IPS-NIHi11 (cell line): ENCODE results near the gene RNF5.
A peak's percentile ranks its signal among the peaks of the same experiment; 100 is the strongest.
"Not testable (repeated sequence)": the region's sequence is repeated elsewhere in the genome, so short reads cannot be mapped to it uniquely, and the experiment has no call there.

Experiments used
- DNase-seq: peaks from one replicate; pipeline ENCODE4 v3.0.0; 2012; ENCODE audit warnings: mixed read lengths, low spot score

The RNF5 gene

GRCh38 chr6:32177788-32178546, at the start of gene RNF5:
TSS of gene RNF5 (plus strand) at chr6:32178405. CDS start at chr6:32178512, 107 bp downstream.
- DNase-seq = peak; percentile 90

- no peak for DNase-seq
Measured at GRCh38 chr6:32128751-32129296, 49.4 kb upstream of the RNF5 start.

GRCh38 chr6:32129297-32130088, 48.7 kb upstream of the RNF5 start:
- no peak for DNase-seq

- no peak for DNase-seq
Measured at GRCh38 chr6:32131439-32131948, 46.7 kb upstream of the RNF5 start.

GRCh38 chr6:32132110-32132509, 46.1 kb upstream of the RNF5 start:
- DNase-seq = no peak

GRCh38 chr6:32133786-32134185, 44.4 kb upstream of the RNF5 start:
- DNase-seq = no peak

- DNase-seq = no peak
Measured at GRCh38 chr6:32137454-32137853, 40.8 kb upstream of the RNF5 start.

GRCh38 chr6:32139590-32139989, 38.6 kb upstream of the RNF5 start:
- no peak for DNase-seq

- DNase-seq = no peak
Measured at GRCh38 chr6:32140420-32141046, 37.7 kb upstream of the RNF5 start.

GRCh38 chr6:32144238-32144637, 34.0 kb upstream of the RNF5 start:
- not testable (repeated sequence) for DNase-seq

GRCh38 chr6:32146287-32146686, 31.9 kb upstream of the RNF5 start:
- no peak for DNase-seq

- no peak for DNase-seq
Measured at GRCh38 chr6:32146687-32147086, 31.5 kb upstream of the RNF5 start.

- no peak for DNase-seq
Measured at GRCh38 chr6:32147401-32148132, 30.6 kb upstream of the RNF5 start.

- DNase-seq = peak; percentile 77
Measured at GRCh38 chr6:32148289-32149091, 29.7 kb upstream of the RNF5 start.

GRCh38 chr6:32149092-32149755, 29.0 kb upstream of the RNF5 start:
- no peak for DNase-seq

GRCh38 chr6:32149932-32150870, 28.0 kb upstream of the RNF5 start:
- DNase-seq = no peak

GRCh38 chr6:32151181-32151862, 26.9 kb upstream of the RNF5 start:
- DNase-seq = no peak
